Caco-2 (cell line): ENCODE measurements around the gene GRM6. TPM values are rescaled to one million over a fixed set of nuclear protein-coding genes. Genes with fewer than 3 reads are reported as not detected.

Experiments used
- BruUV-seq: library from RNA; stranded (reverse); fragments of 400-500 nt; replicated peaks from 2 replicates; lab custom pipeline; 2021; lab: Mats Ljungman, UMichigan
- CTCF ChIA-PET: fragments of 300-600 bp; sonication (Branson Sonifier 250); formaldehyde crosslinking; loops from one replicate; lab custom pipeline; 2022; ENCODE audit warnings: antibody characterized with exemption; lab: Charles Lee
- POLR2A ChIA-PET: fragments of 300-600 bp; sonication (Branson Sonifier 250); formaldehyde crosslinking; loops from one replicate; lab custom pipeline; 2022; ENCODE audit warnings: antibody characterized with exemption; lab: Charles Lee
- DNase-seq, 2 experiments: peaks; one replicate each; pipeline versions ENCODE4 v3.0.0 to v3.0.0-alpha.2; 2020 to 2022
- H3K27me3 ChIP-seq: replicated peaks from 2 replicates; pipeline ENCODE4 v1.6.0; 2011; ENCODE audit warnings: low read length; ENCODE audit not compliant: control insufficient read depth, insufficient read depth
- H3K36me3 ChIP-seq: 2 replicates; pipeline ENCODE4 v1.5.1; 2011; ENCODE audit warnings: low read length; ENCODE audit not compliant: control insufficient read depth, insufficient read depth
- H3K4me1 ChIP-seq: fragments of 250-450 bp; sonication (Bioruptor Pico); 2 replicates; pipeline ENCODE4 v1.5.1; 2020; ENCODE audit warnings: mild to moderate bottlenecking
- H3K4me3 ChIP-seq: 2 replicates; pipeline ENCODE4 v1.5.1; 2011; ENCODE audit warnings: low read depth, mild to moderate bottlenecking, control low read depth, low read length
- H3K9me3 ChIP-seq: fragments of 250-450 bp; sonication (Bioruptor Pico); 2 replicates; pipeline ENCODE4 v1.5.1; 2020; ENCODE audit warnings: mild to moderate bottlenecking, moderate library complexity
- H3K27ac Mint-ChIP-seq: one replicate; pipeline ENCODE4 v1.8.0; 2022; ENCODE audit warnings: mixed read lengths; ENCODE audit not compliant: unreplicated experiment
- H3K27me3 Mint-ChIP-seq: one replicate; pipeline ENCODE4 v1.8.0; 2022; ENCODE audit warnings: mixed read lengths; ENCODE audit not compliant: insufficient read depth, unreplicated experiment
- H3K36me3 Mint-ChIP-seq: one replicate; pipeline ENCODE4 v1.8.0; 2022; ENCODE audit warnings: mild to moderate bottlenecking, mixed read lengths; ENCODE audit not compliant: insufficient read depth, unreplicated experiment
- H3K4me1 Mint-ChIP-seq: one replicate; pipeline ENCODE4 v1.8.0; 2022; ENCODE audit warnings: low read depth, mixed read lengths; ENCODE audit not compliant: unreplicated experiment
- H3K4me3 Mint-ChIP-seq: one replicate; pipeline ENCODE4 v1.8.0; 2022; ENCODE audit warnings: mild to moderate bottlenecking, moderate library complexity, mixed read lengths; ENCODE audit not compliant: unreplicated experiment
- H3K9me3 Mint-ChIP-seq: one replicate; pipeline ENCODE4 v1.8.0; 2022; ENCODE audit warnings: mixed read lengths; ENCODE audit not compliant: unreplicated experiment
- intact Hi-C: fragments of 100-400 bp; cut with micrococcal nuclease; formaldehyde crosslinking; loops from one replicate; pipeline ENCODE4 v1.10.0; 2022; ENCODE audit not compliant: unreplicated experiment
- total RNA-seq: library from RNA; stranded (reverse); gene quantifications from 2 replicates; pipeline ENCODE4 v1.2.3, GENCODE V29; 2022
- TF ChIP-seq, protein P1 (sequence below), 2 experiments: fragments of 200-600 bp in 1 of 2; IDR thresholded peaks; 1 replicate in 1 of 2; 2 replicates in 1 of 2; pipeline versions ENCODE4 v1.5.1 to v1.8.0; 2011 to 2022; ENCODE audit warnings: antibody characterized with exemption in 1 of 2, control low read depth in 1 of 2, inconsistent platforms in 1 of 2, low read depth in 1 of 2, low read length in 1 of 2, mild to moderate bottlenecking in 1 of 2, moderate library complexity in 1 of 2; ENCODE audit not compliant: insufficient read depth in 1 of 2, severe bottlenecking in 1 of 2, unreplicated experiment in 1 of 2

The GRM6 gene
- total RNA-seq, 1 experiment from 2014 or later, result not detected

- Histone ChIP-seq H3K4me1 (no peaks in the 10 kb centered on the region), H3K36me3 (no peaks in the 10 kb centered on the region), H3K4me3 (no peak within 1 kb of the TSS), H3K27me3 (no peaks in the 10 kb centered on the region), H3K9me3 (peaks cover 24% of the 10 kb centered on the region)
- TF ChIP-seq, protein P1, sequence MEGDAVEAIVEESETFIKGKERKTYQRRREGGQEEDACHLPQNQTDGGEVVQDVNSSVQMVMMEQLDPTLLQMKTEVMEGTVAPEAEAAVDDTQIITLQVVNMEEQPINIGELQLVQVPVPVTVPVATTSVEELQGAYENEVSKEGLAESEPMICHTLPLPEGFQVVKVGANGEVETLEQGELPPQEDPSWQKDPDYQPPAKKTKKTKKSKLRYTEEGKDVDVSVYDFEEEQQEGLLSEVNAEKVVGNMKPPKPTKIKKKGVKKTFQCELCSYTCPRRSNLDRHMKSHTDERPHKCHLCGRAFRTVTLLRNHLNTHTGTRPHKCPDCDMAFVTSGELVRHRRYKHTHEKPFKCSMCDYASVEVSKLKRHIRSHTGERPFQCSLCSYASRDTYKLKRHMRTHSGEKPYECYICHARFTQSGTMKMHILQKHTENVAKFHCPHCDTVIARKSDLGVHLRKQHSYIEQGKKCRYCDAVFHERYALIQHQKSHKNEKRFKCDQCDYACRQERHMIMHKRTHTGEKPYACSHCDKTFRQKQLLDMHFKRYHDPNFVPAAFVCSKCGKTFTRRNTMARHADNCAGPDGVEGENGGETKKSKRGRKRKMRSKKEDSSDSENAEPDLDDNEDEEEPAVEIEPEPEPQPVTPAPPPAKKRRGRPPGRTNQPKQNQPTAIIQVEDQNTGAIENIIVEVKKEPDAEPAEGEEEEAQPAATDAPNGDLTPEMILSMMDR (IDR thresholded peaks at IDR 0.05; ENCODE audit: insufficient read depth in 1 of 2, low read depth in 1 of 2, low read length in 1 of 2, severe bottlenecking in 1 of 2, unreplicated experiment in 1 of 2), result no peak
- Mint-ChIP-seq H3K27ac (no peak within 1 kb of the TSS), H3K36me3 (no peaks in the 10 kb centered on the region), H3K4me1 (no peaks in the 10 kb centered on the region), H3K9me3 (peaks cover 62% of the 10 kb centered on the region), H3K27me3 (no peaks in the 10 kb centered on the region), H3K4me3 (no peak within 1 kb of the TSS)
- DNase-seq, result no peak
- intact Hi-C loops, result no loop called here
- CTCF ChIA-PET, result no interaction called here
- POLR2A ChIA-PET, result no interaction called here
- no TSS peak for BruUV-seq
These were observed 54.4 kb downstream of the GRM6 start, which contains the start of gene ZNF454 for GRCh38 chr5:178940569-178941360. TSS of gene ZNF454 (plus strand) at chr5:178941198. CDS start at chr5:178942792, 1,594 bp downstream.

DNA sequence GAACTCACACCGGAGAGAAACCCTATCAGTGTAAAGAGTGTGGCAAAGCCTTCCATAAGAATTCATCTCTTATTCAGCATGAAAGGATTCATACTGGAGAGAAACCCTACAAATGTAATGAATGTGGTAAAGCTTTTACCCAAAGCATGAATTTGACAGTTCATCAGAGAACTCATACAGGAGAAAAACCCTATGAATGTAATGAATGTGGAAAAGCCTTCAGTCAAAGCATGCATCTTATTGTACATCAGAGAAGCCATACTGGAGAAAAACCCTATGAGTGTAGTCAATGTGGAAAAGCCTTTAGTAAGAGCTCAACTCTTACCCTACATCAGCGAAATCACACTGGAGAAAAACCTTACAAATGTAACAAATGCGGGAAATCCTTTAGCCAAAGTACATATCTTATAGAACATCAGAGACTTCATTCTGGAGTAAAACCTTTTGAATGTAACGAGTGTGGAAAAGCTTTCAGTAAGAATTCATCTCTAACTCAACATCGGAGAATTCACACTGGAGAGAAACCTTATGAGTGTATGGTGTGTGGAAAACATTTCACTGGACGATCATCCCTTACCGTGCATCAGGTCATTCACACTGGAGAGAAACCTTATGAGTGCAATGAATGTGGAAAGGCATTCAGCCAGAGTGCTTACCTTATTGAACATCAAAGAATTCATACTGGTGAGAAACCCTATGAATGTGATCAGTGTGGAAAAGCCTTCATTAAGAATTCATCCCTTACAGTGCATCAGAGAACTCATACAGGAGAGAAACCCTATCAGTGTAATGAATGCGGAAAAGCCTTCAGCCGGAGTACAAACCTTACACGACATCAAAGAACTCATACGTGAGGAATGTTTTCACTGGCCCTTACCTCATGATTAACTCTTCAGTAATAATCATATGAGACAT, 63.0 kb downstream of the GRM6 start:
- ChIA-PET POLR2A (no interaction called here), CTCF (no interaction called here)
- Mint-ChIP-seq H3K9me3 (peaks cover 90% of the 10 kb centered on the region), H3K27ac (no peak overlapping the region), H3K4me1 (no peaks in the 10 kb centered on the region), H3K27me3 (no peaks in the 10 kb centered on the region), H3K4me3 (no peak overlapping the region), H3K36me3 (no peaks in the 10 kb centered on the region)
- DNase-seq, result no peak
- Histone ChIP-seq H3K27me3 (no peaks in the 10 kb centered on the region), H3K4me1 (no peaks in the 10 kb centered on the region), H3K4me3 (no peak overlapping the region), H3K9me3 (peaks cover 38% of the 10 kb centered on the region), H3K36me3 (no peaks in the 10 kb centered on the region)
- no TSS peak for BruUV-seq
- intact Hi-C loops, result no loop called here
- TF ChIP-seq, protein P1 (IDR thresholded peaks at IDR 0.05; ENCODE audit: insufficient read depth in 1 of 2, low read depth in 1 of 2, low read length in 1 of 2, severe bottlenecking in 1 of 2, unreplicated experiment in 1 of 2), result no peak

Other genes starting within 250 kb of the GRM6 start
- 21.0 and 22.3 TPM in 2 replicates for gene ZNF354B, start 135.4 kb downstream of the GRM6 start, total RNA-seq
- 0.29 and 0.35 TPM in 2 replicates for gene ZFP2, start 99.4 kb downstream of the GRM6 start, total RNA-seq
- gene ZNF454, start 54.1 kb downstream of the GRM6 start, total RNA-seq, result 0.28 TPM in 1 of 2 replicates, not detected in the other
- 2.7 and 3.0 TPM in 2 replicates for gene ZNF879, start 28.5 kb upstream of the GRM6 start, total RNA-seq
- not detected in 2 replicates for gene ZNF354C, start 65.1 kb upstream of the GRM6 start, total RNA-seq